A375 (cell line): Measurements from ENCODE around the gene COX11. TPM values are rescaled to one million over a fixed set of nuclear protein-coding genes. Genes with fewer than 3 reads are reported as not detected.

Experiments
- small RNA-seq: library from RNA; depleted of rRNA; stranded (forward); fragments of <200 nt; gene quantifications from one replicate; pipeline ENCODE3, GENCODE V24; 2014
- total RNA-seq: library from RNA; depleted of rRNA; stranded (reverse); fragments of >200 nt; shearing (Covaris generic); gene quantifications from 2 replicates; pipeline ENCODE4 v1.2.3, GENCODE V29; 2014; rRNA removed

The COX11 gene
- 122 and 141 TPM in 2 replicates for total RNA-seq

GRCh38 chr17:54968262-54968987 is at the start of gene COX11, which contains the start of gene STXBP4:
COX11 (minus strand) TSS chr17:54968654; CDS start chr17:54968646, 8 bp downstream.
STXBP4 (plus strand) TSS chr17:54968765; CDS start chr17:54986220, 17,455 bp downstream.

Small RNAs within 50 kb of the gene (small RNA-seq; reads per million reads assigned to genes)
- gene AC007485.1 = not detected

Other genes starting within 250 kb of the COX11 start
- gene TOM1L1, start 67.8 kb downstream of the COX11 start, total RNA-seq = 30.7 and 35.5 TPM in 2 replicates
- 3.8 and 8.0 TPM in 2 replicates for gene STXBP4, start 111 bp upstream of the COX11 start, total RNA-seq